ENCODE results near the gene TEAD2. TPM values are rescaled to one million over a fixed set of nuclear protein-coding genes. Genes with fewer than 3 reads are reported as not detected.

TEAD2 gene
- total and polyA plus RNA-seq, 10 of the 15 experiments (the other 5 are each of a cell fraction or from before 2014, with no cell fraction given): 0.04 to 0.26 (median 0.11) TPM; not detected in 3

GRCh38 chr19:49295208-49295880 is 66.9 kb downstream of the TEAD2 start (continued):
- TF ChIP-seq, protein P1, sequence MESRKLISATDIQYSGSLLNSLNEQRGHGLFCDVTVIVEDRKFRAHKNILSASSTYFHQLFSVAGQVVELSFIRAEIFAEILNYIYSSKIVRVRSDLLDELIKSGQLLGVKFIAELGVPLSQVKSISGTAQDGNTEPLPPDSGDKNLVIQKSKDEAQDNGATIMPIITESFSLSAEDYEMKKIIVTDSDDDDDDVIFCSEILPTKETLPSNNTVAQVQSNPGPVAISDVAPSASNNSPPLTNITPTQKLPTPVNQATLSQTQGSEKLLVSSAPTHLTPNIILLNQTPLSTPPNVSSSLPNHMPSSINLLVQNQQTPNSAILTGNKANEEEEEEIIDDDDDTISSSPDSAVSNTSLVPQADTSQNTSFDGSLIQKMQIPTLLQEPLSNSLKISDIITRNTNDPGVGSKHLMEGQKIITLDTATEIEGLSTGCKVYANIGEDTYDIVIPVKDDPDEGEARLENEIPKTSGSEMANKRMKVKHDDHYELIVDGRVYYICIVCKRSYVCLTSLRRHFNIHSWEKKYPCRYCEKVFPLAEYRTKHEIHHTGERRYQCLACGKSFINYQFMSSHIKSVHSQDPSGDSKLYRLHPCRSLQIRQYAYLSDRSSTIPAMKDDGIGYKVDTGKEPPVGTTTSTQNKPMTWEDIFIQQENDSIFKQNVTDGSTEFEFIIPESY (IDR thresholded peaks at IDR 0.05): no peak
- TF ChIP-seq DPF2 (IDR thresholded peaks at IDR 0.05): no peak

DNA sequence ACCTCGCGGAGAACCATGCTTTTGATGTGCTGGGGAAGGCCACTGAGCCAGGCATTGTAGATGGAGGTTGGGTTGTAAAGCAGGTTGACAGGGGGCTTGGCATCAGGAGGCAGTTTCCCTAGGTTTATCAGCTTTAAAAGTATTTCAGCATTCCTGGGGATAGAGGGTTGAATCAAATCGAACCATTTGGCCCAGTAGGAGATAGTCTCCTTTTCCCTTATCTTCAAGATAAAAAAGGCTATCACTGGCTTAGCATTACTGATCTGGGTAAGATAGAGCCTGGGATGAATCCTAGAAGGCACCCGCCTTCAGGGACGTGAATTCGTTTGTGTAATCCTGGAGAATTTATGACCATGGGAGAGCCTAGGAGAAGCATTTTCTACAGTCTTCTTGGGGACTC is 67.8 kb downstream of the TEAD2 start:
- no peak for DNase-seq (ENCODE audit: low read depth, low spot score)
- CTCF ChIA-PET: interaction anchor here (1.2 kb wide), 1 partner anchor 69 kb away, joined by 4 read pairs; no protein-coding TSS in a partner anchor
- intact Hi-C loops (cut with micrococcal nuclease; ENCODE audit: unreplicated experiment) (no loop called here), in situ Hi-C loops (cut with MboI) (no loop called here)
- TF ChIP-seq EED (IDR thresholded peaks at IDR 0.05; ENCODE audit: low read depth): no peak
- no peak for TF ChIP-seq TCF7 (IDR thresholded peaks at IDR 0.05; ENCODE audit: borderline replicate concordance)
- no peak for TF ChIP-seq E2F8 (IDR thresholded peaks at IDR 0.05; ENCODE audit: low read depth, partially characterized antibody)
- no peak for TF ChIP-seq IKZF1 (conservative IDR thresholded peaks at IDR 0.05)
- TF ChIP-seq SMAD1 (IDR thresholded peaks at IDR 0.05; ENCODE audit: low read depth, partially characterized antibody): no peak
- TF ChIP-seq, protein P2, sequence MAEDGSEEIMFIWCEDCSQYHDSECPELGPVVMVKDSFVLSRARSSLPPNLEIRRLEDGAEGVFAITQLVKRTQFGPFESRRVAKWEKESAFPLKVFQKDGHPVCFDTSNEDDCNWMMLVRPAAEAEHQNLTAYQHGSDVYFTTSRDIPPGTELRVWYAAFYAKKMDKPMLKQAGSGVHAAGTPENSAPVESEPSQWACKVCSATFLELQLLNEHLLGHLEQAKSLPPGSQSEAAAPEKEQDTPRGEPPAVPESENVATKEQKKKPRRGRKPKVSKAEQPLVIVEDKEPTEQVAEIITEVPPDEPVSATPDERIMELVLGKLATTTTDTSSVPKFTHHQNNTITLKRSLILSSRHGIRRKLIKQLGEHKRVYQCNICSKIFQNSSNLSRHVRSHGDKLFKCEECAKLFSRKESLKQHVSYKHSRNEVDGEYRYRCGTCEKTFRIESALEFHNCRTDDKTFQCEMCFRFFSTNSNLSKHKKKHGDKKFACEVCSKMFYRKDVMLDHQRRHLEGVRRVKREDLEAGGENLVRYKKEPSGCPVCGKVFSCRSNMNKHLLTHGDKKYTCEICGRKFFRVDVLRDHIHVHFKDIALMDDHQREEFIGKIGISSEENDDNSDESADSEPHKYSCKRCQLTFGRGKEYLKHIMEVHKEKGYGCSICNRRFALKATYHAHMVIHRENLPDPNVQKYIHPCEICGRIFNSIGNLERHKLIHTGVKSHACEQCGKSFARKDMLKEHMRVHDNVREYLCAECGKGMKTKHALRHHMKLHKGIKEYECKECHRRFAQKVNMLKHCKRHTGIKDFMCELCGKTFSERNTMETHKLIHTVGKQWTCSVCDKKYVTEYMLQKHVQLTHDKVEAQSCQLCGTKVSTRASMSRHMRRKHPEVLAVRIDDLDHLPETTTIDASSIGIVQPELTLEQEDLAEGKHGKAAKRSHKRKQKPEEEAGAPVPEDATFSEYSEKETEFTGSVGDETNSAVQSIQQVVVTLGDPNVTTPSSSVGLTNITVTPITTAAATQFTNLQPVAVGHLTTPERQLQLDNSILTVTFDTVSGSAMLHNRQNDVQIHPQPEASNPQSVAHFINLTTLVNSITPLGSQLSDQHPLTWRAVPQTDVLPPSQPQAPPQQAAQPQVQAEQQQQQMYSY (CRISPR knock-in tag; IDR thresholded peaks at IDR 0.05): no peak
- 48% methylated on average over 6 of the region's 6 CpGs for WGBS (ENCODE audit: insufficient coverage, insufficient replicate concordance, low lambda C conversion rate, missing lambda C conversion rate)
- H3K4me1 ChIP-seq (ENCODE audit: control insufficient read depth, insufficient read depth, low read length): no peaks in the 10 kb centered on the region
- H3K4me2 ChIP-seq (ENCODE audit: control insufficient read depth, insufficient read depth): no peak overlapping the region
- no peak overlapping the region for H3K9ac ChIP-seq (ENCODE audit: control insufficient read depth, insufficient read depth, low read length)
- POLR2A ChIA-PET: interaction anchor here (0.6 kb wide), 1 partner anchor 66 kb away, joined by 6 read pairs; no protein-coding TSS in a partner anchor
- H3K27ac ChIP-seq (ENCODE audit: control insufficient read depth, insufficient read depth): no peak overlapping the region
- no peak overlapping the region for H3K4me3 ChIP-seq
- H2AFZ ChIP-seq (ENCODE audit: control insufficient read depth, low read depth, low read length): no peak overlapping the region
- H3K9me3 ChIP-seq (replicated peaks; ENCODE audit: control insufficient read depth, insufficient read depth, low read length): no peaks in the 10 kb centered on the region
- no peaks in the 10 kb centered on the region for H3K27me3 ChIP-seq (replicated peaks in 1 of 2; ENCODE audit: control insufficient read depth in 2 of 2, insufficient read depth in 2 of 2, low read length in 1 of 2)
- no peaks in the 10 kb centered on the region for H3K36me3 ChIP-seq (ENCODE audit: control insufficient read depth in 2 of 2, insufficient read depth in 2 of 2, low read length in 1 of 2)
- H4K20me1 ChIP-seq (ENCODE audit: control insufficient read depth, insufficient read depth): no peaks in the 10 kb centered on the region
- SMC1A ChIA-PET (ENCODE audit: uncharacterized antibody, unreplicated experiment): no interaction called here
- no peaks in the 10 kb centered on the region for H3K79me2 ChIP-seq (ENCODE audit: control insufficient read depth, insufficient read depth, low read length)
- RAD21 ChIA-PET (ENCODE audit: unreplicated experiment): interaction anchor here (0.8 kb wide), 1 partner anchor 32 kb away, joined by 3 read pairs; no protein-coding TSS in a partner anchor
- FAIRE-seq: no peak
- no peak for ATAC-seq
- BruUV-seq (replicated peaks): no TSS peak
